Testis (tissue), 2 donors: Measurements from ENCODE around the gene RTN4IP1.

Experiments
- POLR2A ChIP-seq: fragments of 450-650 bp; IDR thresholded peaks from one replicate; pipeline ENCODE4 v1.6.1; 2017; ENCODE audit warnings: antibody characterized with exemption, mild to moderate bottlenecking, moderate library complexity
- TF ChIP-seq, protein P1 (sequence below), 3 experiments: fragments of 450-650 bp in 2 of 3; fragments of 200-600 bp in 1 of 3; sonication (generic) in 1 of 3; IDR thresholded peaks; one replicate each; pipeline ENCODE4 v1.5.1; 2016 to 2019; ENCODE audit warnings: antibody characterized with exemption in 3 of 3, mild to moderate bottlenecking in 2 of 3, moderate library complexity in 1 of 3

DNA sequence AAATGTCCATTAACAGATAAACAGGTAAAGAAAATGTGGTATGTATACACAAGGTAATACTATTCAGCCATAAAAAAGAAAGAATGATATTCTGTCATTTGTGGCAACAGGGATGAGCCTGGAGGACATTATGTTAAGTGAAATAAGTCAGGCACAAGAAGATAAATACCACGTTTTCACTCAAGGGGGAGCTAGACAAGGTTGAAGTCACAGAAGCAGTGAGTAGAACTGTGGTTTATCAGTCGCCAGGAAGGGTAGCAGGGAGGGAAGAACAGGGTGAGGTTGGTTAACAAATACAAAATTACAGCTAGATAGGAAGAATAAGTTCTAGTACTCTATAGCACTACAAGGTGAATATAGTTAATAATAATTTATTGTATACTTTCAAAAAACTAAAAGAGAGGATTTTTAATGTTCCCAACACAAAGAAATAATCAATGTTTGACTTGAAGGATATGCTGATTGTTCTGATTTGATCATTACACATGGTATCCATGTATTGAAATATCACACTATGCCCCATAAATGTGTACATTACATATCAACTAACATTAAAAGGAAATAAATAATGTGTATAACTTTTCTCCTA lies 21.1 kb downstream of the RTN4IP1 start:
- TF ChIP-seq, protein P1, sequence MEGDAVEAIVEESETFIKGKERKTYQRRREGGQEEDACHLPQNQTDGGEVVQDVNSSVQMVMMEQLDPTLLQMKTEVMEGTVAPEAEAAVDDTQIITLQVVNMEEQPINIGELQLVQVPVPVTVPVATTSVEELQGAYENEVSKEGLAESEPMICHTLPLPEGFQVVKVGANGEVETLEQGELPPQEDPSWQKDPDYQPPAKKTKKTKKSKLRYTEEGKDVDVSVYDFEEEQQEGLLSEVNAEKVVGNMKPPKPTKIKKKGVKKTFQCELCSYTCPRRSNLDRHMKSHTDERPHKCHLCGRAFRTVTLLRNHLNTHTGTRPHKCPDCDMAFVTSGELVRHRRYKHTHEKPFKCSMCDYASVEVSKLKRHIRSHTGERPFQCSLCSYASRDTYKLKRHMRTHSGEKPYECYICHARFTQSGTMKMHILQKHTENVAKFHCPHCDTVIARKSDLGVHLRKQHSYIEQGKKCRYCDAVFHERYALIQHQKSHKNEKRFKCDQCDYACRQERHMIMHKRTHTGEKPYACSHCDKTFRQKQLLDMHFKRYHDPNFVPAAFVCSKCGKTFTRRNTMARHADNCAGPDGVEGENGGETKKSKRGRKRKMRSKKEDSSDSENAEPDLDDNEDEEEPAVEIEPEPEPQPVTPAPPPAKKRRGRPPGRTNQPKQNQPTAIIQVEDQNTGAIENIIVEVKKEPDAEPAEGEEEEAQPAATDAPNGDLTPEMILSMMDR (IDR thresholded peaks at IDR 0.05), result peak; percentile 30 to 62 (median 34)
- TF ChIP-seq POLR2A, result no peak
